GM19324 (cell line): ENCODE results near the gene HDDC2.
A peak's percentile ranks its signal among the peaks of the same experiment; 100 is the strongest.

Experiments
- ATAC-seq: cut with Tn5 transposase; IDR thresholded peaks from one replicate; pipeline ENCODE4 v1.9.1; 2021; ENCODE audit warnings: mild to moderate bottlenecking, moderate library complexity; ENCODE audit not compliant: unreplicated experiment, low FRiP score

The HDDC2 gene

GRCh38 chr6:125301435-125302391, at the start of gene HDDC2:
Gene HDDC2, minus strand, starts transcription at chr6:125301967. Its CDS starts 35 bp downstream, at chr6:125301932.
- ATAC-seq, result peak; percentile 92

GRCh38 chr6:125346926-125347563, 45.3 kb upstream of the HDDC2 start:
- ATAC-seq, result peak; percentile 74

- peak; percentile 75 for ATAC-seq
These were observed 44.6 kb upstream of the HDDC2 start for GRCh38 chr6:125346201-125346925.

GRCh38 chr6:125341460-125341859, 39.7 kb upstream of the HDDC2 start:
- no peak for ATAC-seq

GRCh38 chr6:125340991-125341390, 39.2 kb upstream of the HDDC2 start:
- ATAC-seq, result no peak

GRCh38 chr6:125340175-125340835, 38.5 kb upstream of the HDDC2 start:
- ATAC-seq, result no peak

GRCh38 chr6:125339653-125340052, 37.9 kb upstream of the HDDC2 start:
- ATAC-seq, result no peak

- no peak for ATAC-seq
These were observed 36.6 kb upstream of the HDDC2 start for GRCh38 chr6:125338381-125338780.

- no peak for ATAC-seq
These were observed 35.9 kb upstream of the HDDC2 start for GRCh38 chr6:125337706-125338105.

- ATAC-seq, result no peak
These were observed 30.9 kb upstream of the HDDC2 start for GRCh38 chr6:125332664-125333063.

- ATAC-seq, result no peak
These were observed 23.8 kb upstream of the HDDC2 start for GRCh38 chr6:125325586-125325985.

- ATAC-seq, result no peak
These were observed 21.6 kb upstream of the HDDC2 start for GRCh38 chr6:125323376-125323775.

- ATAC-seq, result no peak
These were observed 14.9 kb upstream of the HDDC2 start for GRCh38 chr6:125316621-125317020.

GRCh38 chr6:125315548-125315947, 13.8 kb upstream of the HDDC2 start:
- ATAC-seq, result no peak

GRCh38 chr6:125314009-125314581, 12.3 kb upstream of the HDDC2 start:
- ATAC-seq, result peak; percentile 88

GRCh38 chr6:125312950-125313349, 11.2 kb upstream of the HDDC2 start:
- no peak for ATAC-seq

GRCh38 chr6:125312478-125312877, 10.7 kb upstream of the HDDC2 start:
- ATAC-seq, result no peak

- ATAC-seq, result peak; percentile 49
These were observed 9.4 kb upstream of the HDDC2 start for GRCh38 chr6:125310994-125311649.

- no peak for ATAC-seq
These were observed 6.3 kb upstream of the HDDC2 start for GRCh38 chr6:125307964-125308615.
